Lung (tissue), 12 donors: Measurements from ENCODE around the gene PIK3C3. TPM values are rescaled to one million over a fixed set of nuclear protein-coding genes. Genes with fewer than 3 reads are reported as not detected.
"Not testable (repeated sequence)": the region's sequence is repeated elsewhere in the genome, so short reads cannot be mapped to it uniquely, and the experiment has no call there.

Source experiments
- ATAC-seq: fragments of 200-7000 bp; cut with Tn5 transposase; one replicate; pipeline ENCODE4 v1.9.1; 2020; ENCODE audit warnings: moderate number of reproducible peaks; ENCODE audit not compliant: insufficient read depth, low FRiP score
- DNase-seq, 3 donors: peaks; one replicate each; pipeline ENCODE4 v3.0.0-alpha.2; 2013 to 2017
- H3K27ac ChIP-seq, 2 donors: one replicate each; pipeline ENCODE4 v1.5.1; 2013; ENCODE audit warnings: mild to moderate bottlenecking in 2 of 2, moderate library complexity in 2 of 2, control low read depth in 1 of 2, inconsistent platforms in 1 of 2, low read depth in 1 of 2, low read length in 1 of 2
- H3K27me3 ChIP-seq, 3 donors: one replicate each; pipeline ENCODE4 v1.5.1; 2013; ENCODE audit warnings: low read length in 2 of 3; ENCODE audit not compliant: control insufficient read depth in 3 of 3, insufficient read depth in 3 of 3
- H3K36me3 ChIP-seq, 4 donors: one replicate each; pipeline ENCODE4 v1.5.1; 2013; ENCODE audit warnings: low read length in 4 of 4, mild to moderate bottlenecking in 1 of 4, moderate library complexity in 1 of 4; ENCODE audit not compliant: control insufficient read depth in 4 of 4, insufficient read depth in 4 of 4
- H3K4me1 ChIP-seq, 5 donors: one replicate each; pipeline ENCODE4 v1.5.1; 2013; ENCODE audit warnings: low read length in 5 of 5, mild to moderate bottlenecking in 2 of 5, moderate library complexity in 1 of 5; ENCODE audit not compliant: control insufficient read depth in 5 of 5, insufficient read depth in 5 of 5
- H3K4me3 ChIP-seq: one replicate; pipeline ENCODE4 v1.5.1; 2013; ENCODE audit warnings: mild to moderate bottlenecking, control low read depth, moderate library complexity
- H3K9ac ChIP-seq, 2 donors: one replicate each; pipeline ENCODE4 v1.5.1; 2013; ENCODE audit warnings: low read length in 2 of 2, control low read depth in 1 of 2; ENCODE audit not compliant: insufficient read depth in 1 of 2
- H3K9me3 ChIP-seq, 4 donors: one replicate each; pipeline ENCODE4 v1.5.1; 2013; ENCODE audit warnings: low read length in 3 of 4, mild to moderate bottlenecking in 1 of 4, moderate library complexity in 1 of 4; ENCODE audit not compliant: control insufficient read depth in 4 of 4, insufficient read depth in 3 of 4
- WGBS, 2 donors: extraction: QIAGEN DNeasy Blood & Tissue Kit; methylation state at CpG; one replicate each; pipeline ENCODE4 v1.1.7; 2013; 5-methylcytosine and 5-hydroxymethylcytosine counted together
- polyA plus RNA-seq, 2 donors: library from polyadenylated mRNA; stranded (reverse); fragments of 200-250 nt; gene quantifications; one replicate each; pipeline ENCODE4 v1.2.1, GENCODE V29; 2013
- total RNA-seq, 2 donors: library from RNA; depleted of rRNA in 1 of 2; stranded (reverse); fragments of >200 nt in 1 of 2; gene quantifications; one replicate each; pipeline ENCODE4 v1.2.1, GENCODE V29; 2014 to 2021
- TF ChIP-seq, protein P1 (sequence below): IDR thresholded peaks from 2 replicates; pipeline ENCODE4 v1.5.1; 2012; ENCODE audit warnings: mild to moderate bottlenecking; ENCODE audit errors: control extremely low read depth, extremely low read depth
- donor health status: control.
- donor health status: control.
- donor health status: Bipolar disorder and iron deficiency.
- donor health status: healthy.
- donor health status: DM: yes; HTN: yes; CAD: no.

The PIK3C3 gene
- total and polyA plus RNA-seq, 4 donors, result 18.9 to 64.2 (median 36.1) TPM

GRCh38 chr18:42001801-42002200 is 46.8 kb downstream of the PIK3C3 start:
- 89 to 90% methylated on average over 3 of the region's 3 CpGs for WGBS, 2 donors
- Histone ChIP-seq H3K9me3 (no peaks in the 10 kb centered on the region), H3K4me3 (no peak overlapping the region), H3K27me3 (no peaks in the 10 kb centered on the region), H3K36me3 (peaks cover 2 to 49% (median 27%) of the 10 kb centered on the region in 4 donors), H3K4me1 (no peaks in the 10 kb centered on the region), H3K9ac (no peak overlapping the region), H3K27ac (no peak overlapping the region)
- no peak for ATAC-seq
- TF ChIP-seq, protein P1, sequence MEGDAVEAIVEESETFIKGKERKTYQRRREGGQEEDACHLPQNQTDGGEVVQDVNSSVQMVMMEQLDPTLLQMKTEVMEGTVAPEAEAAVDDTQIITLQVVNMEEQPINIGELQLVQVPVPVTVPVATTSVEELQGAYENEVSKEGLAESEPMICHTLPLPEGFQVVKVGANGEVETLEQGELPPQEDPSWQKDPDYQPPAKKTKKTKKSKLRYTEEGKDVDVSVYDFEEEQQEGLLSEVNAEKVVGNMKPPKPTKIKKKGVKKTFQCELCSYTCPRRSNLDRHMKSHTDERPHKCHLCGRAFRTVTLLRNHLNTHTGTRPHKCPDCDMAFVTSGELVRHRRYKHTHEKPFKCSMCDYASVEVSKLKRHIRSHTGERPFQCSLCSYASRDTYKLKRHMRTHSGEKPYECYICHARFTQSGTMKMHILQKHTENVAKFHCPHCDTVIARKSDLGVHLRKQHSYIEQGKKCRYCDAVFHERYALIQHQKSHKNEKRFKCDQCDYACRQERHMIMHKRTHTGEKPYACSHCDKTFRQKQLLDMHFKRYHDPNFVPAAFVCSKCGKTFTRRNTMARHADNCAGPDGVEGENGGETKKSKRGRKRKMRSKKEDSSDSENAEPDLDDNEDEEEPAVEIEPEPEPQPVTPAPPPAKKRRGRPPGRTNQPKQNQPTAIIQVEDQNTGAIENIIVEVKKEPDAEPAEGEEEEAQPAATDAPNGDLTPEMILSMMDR, result no peak
- no peak for DNase-seq

- WGBS, 2 donors, result 94 to 95% methylated on average over 2 of the region's 2 CpGs
- Histone ChIP-seq H3K4me3 (no peak overlapping the region), H3K9ac (no peak overlapping the region), H3K36me3 (peaks cover 2 to 43% (median 18%) of the 10 kb centered on the region in 4 donors), H3K27me3 (no peaks in the 10 kb centered on the region), H3K4me1 (no peaks in the 10 kb centered on the region), H3K9me3 (no peaks in the 10 kb centered on the region), H3K27ac (no peak overlapping the region)
- no peak for DNase-seq
- TF ChIP-seq, protein P1, result no peak
- ATAC-seq, result no peak
Measured at GRCh38 chr18:42004653-42005052, 49.6 kb downstream of the PIK3C3 start.

DNA sequence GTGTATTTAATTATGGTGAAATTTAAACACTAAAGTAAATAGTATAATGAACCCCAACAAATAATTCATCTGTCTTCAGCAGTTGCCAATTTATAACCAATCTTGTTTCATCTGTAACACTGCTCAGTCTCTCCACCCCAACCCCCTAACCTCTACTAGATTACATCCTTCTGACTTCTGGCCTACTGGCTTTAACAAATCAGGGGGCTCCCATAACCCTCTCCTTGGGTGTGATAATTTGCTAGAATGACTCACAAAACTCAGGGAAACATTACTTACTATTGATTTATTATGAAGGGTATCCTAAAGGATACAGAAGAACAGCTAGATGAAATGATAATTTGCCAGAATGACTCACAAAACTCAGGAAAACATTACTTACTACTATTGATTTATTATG is 50.7 kb downstream of the PIK3C3 start:
- Histone ChIP-seq H3K9me3 (no peaks in the 10 kb centered on the region), H3K36me3 (peaks cover 0 to 33% (median 17%) of the 10 kb centered on the region in 4 donors), H3K4me3 (no peak overlapping the region), H3K9ac (no peak overlapping the region), H3K27me3 (no peaks in the 10 kb centered on the region), H3K4me1 (no peaks in the 10 kb centered on the region), H3K27ac (no peak overlapping the region)
- TF ChIP-seq, protein P1, result no peak
- DNase-seq (no peak), ATAC-seq (no peak)

- H3K27ac ChIP-seq, H3K27me3 ChIP-seq, H3K9me3 ChIP-seq, H3K4me1 ChIP-seq, DNase-seq, H3K9ac ChIP-seq, ATAC-seq, H3K4me3 ChIP-seq: not testable (repeated sequence)
- H3K36me3 ChIP-seq, result peaks cover 4 to 20% (median 11%) of the 10 kb centered on the region in 4 donors
Measured at GRCh38 chr18:42009457-42009856, 54.4 kb downstream of the PIK3C3 start.
